Aorta (tissue), 5 donors: Measurements from ENCODE around the gene ZNF425. TPM values are rescaled to one million over a fixed set of nuclear protein-coding genes. Genes with fewer than 3 reads are reported as not detected.

Experiments
- ATAC-seq: fragments of 200-7000 bp; cut with Tn5 transposase; one replicate; pipeline ENCODE4 v1.9.1; 2022; ENCODE audit warnings: moderate library complexity; ENCODE audit not compliant: low FRiP score
- DNase-seq, 2 donors: peaks; one replicate each; pipeline ENCODE4 v3.0.0-alpha.2; 2020
- H3K27ac ChIP-seq, 2 donors: one replicate each; pipeline ENCODE4 v1.5.1; 2013; ENCODE audit warnings: low read length in 2 of 2, mild to moderate bottlenecking in 2 of 2, moderate library complexity in 2 of 2, control low read depth in 1 of 2, inconsistent platforms in 1 of 2, low read depth in 1 of 2
- H3K27me3 ChIP-seq, 2 donors: one replicate each; pipeline ENCODE4 v1.6.1; 2013; ENCODE audit warnings: control low read depth in 1 of 2, low read length in 1 of 2, mild to moderate bottlenecking in 1 of 2, moderate library complexity in 1 of 2; ENCODE audit not compliant: insufficient read depth in 2 of 2, control insufficient read depth in 1 of 2
- H3K36me3 ChIP-seq, 2 donors: one replicate each; pipeline ENCODE4 v1.6.1; 2013; ENCODE audit warnings: control low read depth in 1 of 2, low read length in 1 of 2, mild to moderate bottlenecking in 1 of 2; ENCODE audit not compliant: insufficient read depth in 2 of 2, control insufficient read depth in 1 of 2
- H3K4me1 ChIP-seq, 2 donors: one replicate each; pipeline ENCODE4 v1.6.1; 2013; ENCODE audit warnings: low read length in 2 of 2, control low read depth in 1 of 2, mild to moderate bottlenecking in 1 of 2, moderate library complexity in 1 of 2; ENCODE audit not compliant: insufficient read depth in 2 of 2, control insufficient read depth in 1 of 2
- H3K4me3 ChIP-seq, 2 donors: one replicate each; pipeline ENCODE4 v1.5.1; 2013; ENCODE audit warnings: low read length in 2 of 2, control low read depth in 1 of 2, mild to moderate bottlenecking in 1 of 2
- H3K9me3 ChIP-seq: one replicate; pipeline ENCODE4 v1.6.1; 2013; ENCODE audit warnings: mild to moderate bottlenecking, low read length; ENCODE audit not compliant: control insufficient read depth
- WGBS, 2 donors: extraction: QIAGEN DNeasy Blood & Tissue Kit; methylation state at CpG; one replicate each; pipeline ENCODE4 v1.1.7; 2013; 5-methylcytosine and 5-hydroxymethylcytosine counted together
- intact Hi-C, 2 donors: fragments of 100-400 bp; cut with DNase I; formaldehyde crosslinking; loops; one replicate each; pipeline versions ENCODE4 v1.14.2 to v1.15.0; 2022
- polyA plus RNA-seq, 2 donors: library from polyadenylated mRNA; stranded (reverse); fragments of 200-250 nt; gene quantifications; one replicate each; pipeline ENCODE4 v1.2.3, GENCODE V29; 2013
- total RNA-seq, 2 donors: library from RNA; stranded (reverse); fragmentation: NEBNext Ultra II Directional; extraction: Animal tissue kit (Norgen Biotek cat#: 25700); gene quantifications; one replicate each; pipeline ENCODE4 v1.2.1, GENCODE V29; 2021
- donor health status: healthy with polysubstance abuse.
- donor health status: Bipolar disorder and iron deficiency.
- donor health status: DM: no; HTN: no; CAD: no.
- donor health status: DM: no; HTN: no; CAD: no.
- donor health status: DM: yes; HTN: yes; CAD: no.

ZNF425 gene
- total and polyA plus RNA-seq, 4 donors: 1.0 to 2.1 (median 1.6) TPM

DNA sequence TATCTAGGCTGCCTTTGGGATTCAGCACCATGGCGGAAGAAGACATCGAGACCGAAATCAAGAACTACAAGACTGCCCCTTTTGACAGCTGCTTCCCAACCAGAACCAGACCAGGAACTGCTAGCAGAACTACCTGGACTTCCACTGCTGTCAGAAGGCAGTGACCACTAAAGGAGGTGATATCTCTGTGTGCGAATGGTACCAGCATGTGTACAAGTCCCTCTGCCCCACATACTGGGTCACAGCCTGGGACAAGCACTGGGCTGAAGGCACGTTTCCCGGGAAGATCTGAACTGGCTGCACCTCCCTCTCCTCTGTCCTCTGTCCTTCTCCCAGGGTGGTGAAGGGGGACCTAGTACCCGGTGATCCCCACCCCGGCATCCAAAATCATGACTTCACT is 72.2 kb downstream of the ZNF425 start:
- no peak for ATAC-seq
- 88 to 91% methylated on average over 8 of the region's 8 CpGs for WGBS, 2 donors

DNA sequence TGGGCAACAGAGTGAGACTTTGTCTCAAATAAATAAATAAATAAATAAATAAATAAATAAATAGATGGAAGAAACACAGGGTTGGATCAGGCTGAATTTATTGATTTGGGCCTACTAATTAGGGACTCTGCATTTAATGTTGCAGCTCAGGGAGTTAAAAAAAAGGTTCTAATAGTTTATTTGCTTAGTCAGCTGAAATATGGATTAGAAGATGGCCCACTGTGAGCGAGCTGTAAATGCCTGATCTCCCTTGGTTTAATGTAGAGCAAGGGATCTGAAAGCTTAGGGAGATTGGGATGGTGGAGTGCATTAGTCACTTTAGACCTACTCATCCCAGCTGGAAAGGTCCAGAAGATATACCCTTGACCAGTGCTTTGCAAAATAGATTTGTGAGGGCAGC is 72.7 kb downstream of the ZNF425 start:
- no peak for DNase-seq
- intact Hi-C loops: no loop called here
- no peak for ATAC-seq
- H3K27ac ChIP-seq: no peak overlapping the region
- no peak overlapping the region for H3K4me3 ChIP-seq
- no peaks in the 10 kb centered on the region for H3K4me1 ChIP-seq
- no peaks in the 10 kb centered on the region for H3K9me3 ChIP-seq
- peaks cover 0 to 2% of the 10 kb centered on the region in 2 donors for H3K27me3 ChIP-seq
- WGBS, 2 donors: 92 to 95% methylated on average over 1 of the region's 1 CpG
- no peaks in the 10 kb centered on the region for H3K36me3 ChIP-seq

More for the DNA sequence above, 72.2 kb downstream of the ZNF425 start:
- H3K4me1 ChIP-seq: no peaks in the 10 kb centered on the region
- H3K27me3 ChIP-seq: peaks cover 0 to 2% of the 10 kb centered on the region in 2 donors
- intact Hi-C loops: no loop called here
- H3K4me3 ChIP-seq: no peak overlapping the region
- no peak overlapping the region for H3K27ac ChIP-seq
- H3K36me3 ChIP-seq: no peaks in the 10 kb centered on the region
- no peak for DNase-seq
- H3K9me3 ChIP-seq: no peaks in the 10 kb centered on the region

Other genes starting within 250 kb of the ZNF425 start
- 1 to 10 TPM; 1.3 to 4.1 TPM for gene EZH2, start 242.0 kb downstream of the ZNF425 start, total RNA-seq
- gene EZH2, start 242.0 kb downstream of the ZNF425 start, polyA plus RNA-seq: 1 to 10 TPM in 1 of 2 donors, under 1 TPM in 1; 0.75 to 1.3 TPM
- gene PDIA4, start 97.8 kb downstream of the ZNF425 start, total RNA-seq: 10 to 100 TPM; 80.0 to 86.0 TPM
- 10 to 100 TPM; 24.4 to 47.7 TPM for gene PDIA4, start 97.8 kb downstream of the ZNF425 start, polyA plus RNA-seq
- gene ZNF786, start 35.6 kb downstream of the ZNF425 start, total RNA-seq: 1 to 10 TPM; 4.3 to 6.4 TPM
- 1 to 10 TPM in 1 of 2 donors, under 1 TPM in 1; 0.63 to 3.4 TPM for gene ZNF786, start 35.6 kb downstream of the ZNF425 start, polyA plus RNA-seq
- gene ZNF398, start 21.1 kb upstream of the ZNF425 start, total RNA-seq: 10 to 100 TPM; 12.4 to 14.1 TPM
- gene ZNF398, start 21.1 kb upstream of the ZNF425 start, polyA plus RNA-seq: 1 to 10 TPM; 2.6 to 3.4 TPM
- gene ZNF282, start 69.2 kb upstream of the ZNF425 start, total RNA-seq: 10 to 100 TPM; 15.5 to 21.4 TPM
- gene ZNF282, start 69.2 kb upstream of the ZNF425 start, polyA plus RNA-seq: 1 to 10 TPM; 5.3 to 8.9 TPM
- gene ZNF212, start 113.3 kb upstream of the ZNF425 start, total RNA-seq: 10 to 100 TPM in 1 of 2 donors, 1 to 10 TPM in 1; 7.8 to 11.7 TPM
- gene ZNF212, start 113.3 kb upstream of the ZNF425 start, polyA plus RNA-seq: 10 to 100 TPM in 1 of 2 donors, 1 to 10 TPM in 1; 8.6 to 11.6 TPM
- gene ZNF783, start 135.9 kb upstream of the ZNF425 start, total RNA-seq: 10 to 100 TPM; 14.6 to 23.8 TPM
- gene ZNF783, start 135.9 kb upstream of the ZNF425 start, polyA plus RNA-seq: 10 to 100 TPM in 1 of 2 donors, 1 to 10 TPM in 1; 1.0 to 17.1 TPM